Liver (tissue), 9 donors: ENCODE data around the gene DIS3L2. TPM values are rescaled to one million over a fixed set of nuclear protein-coding genes. Genes with fewer than 3 reads are reported as not detected.
"Not testable (repeated sequence)": the region's sequence is repeated elsewhere in the genome, so short reads cannot be mapped to it uniquely, and the experiment has no call there.

Experiments
- DNase-seq: peaks from one replicate; pipeline ENCODE4 v3.0.0-alpha.2; 2017; ENCODE audit warnings: low spot score
- H3K27ac ChIP-seq, 2 donors: one replicate each; pipeline ENCODE4 v1.7.0; 2013; ENCODE audit warnings: inconsistent platforms in 2 of 2, low read length in 2 of 2, control low read depth in 1 of 2, low read depth in 1 of 2, mild to moderate bottlenecking in 1 of 2
- H3K27me3 ChIP-seq, 4 donors: one replicate each; pipeline versions ENCODE4 v1.6.1 to v1.7.0; 2013; ENCODE audit warnings: low read length in 3 of 4, inconsistent platforms in 1 of 4, mild to moderate bottlenecking in 1 of 4, moderate library complexity in 1 of 4; ENCODE audit not compliant: control insufficient read depth in 4 of 4, insufficient read depth in 4 of 4
- H3K36me3 ChIP-seq, 4 donors: one replicate each; pipeline versions ENCODE4 v1.6.1 to v1.7.0; 2013; ENCODE audit warnings: low read length in 3 of 4, mild to moderate bottlenecking in 3 of 4, low read depth in 1 of 4, moderate library complexity in 1 of 4; ENCODE audit not compliant: control insufficient read depth in 4 of 4, insufficient read depth in 3 of 4
- H3K4me1 ChIP-seq, 4 donors: one replicate each; pipeline versions ENCODE4 v1.6.1 to v1.7.0; 2013; ENCODE audit warnings: low read length in 3 of 4, mild to moderate bottlenecking in 3 of 4, moderate library complexity in 1 of 4; ENCODE audit not compliant: control insufficient read depth in 4 of 4, insufficient read depth in 4 of 4
- H3K4me3 ChIP-seq, 3 donors: one replicate each; pipeline versions ENCODE4 v1.6.1 to v1.7.0; 2013; ENCODE audit warnings: low read length in 3 of 3, control low read depth in 1 of 3, low read depth in 1 of 3, mild to moderate bottlenecking in 1 of 3
- H3K9ac ChIP-seq, 2 donors: one replicate each; pipeline ENCODE4 v1.7.0; 2013; ENCODE audit warnings: low read length in 2 of 2, mild to moderate bottlenecking in 2 of 2, moderate library complexity in 2 of 2, control low read depth in 1 of 2, low read depth in 1 of 2
- H3K9me3 ChIP-seq, 4 donors: one replicate each; pipeline versions ENCODE4 v1.6.1 to v1.7.0; 2013; ENCODE audit warnings: low read length in 3 of 4; ENCODE audit not compliant: control insufficient read depth in 4 of 4
- EGR1 ChIP-seq, 2 donors: IDR thresholded peaks; 2 replicates each; pipeline ENCODE4 v1.6.1; 2016 to 2018; ENCODE audit warnings: antibody characterized with exemption in 2 of 2, low read depth in 2 of 2
- FOXA1 ChIP-seq: IDR thresholded peaks from 2 replicates; pipeline ENCODE4 v1.6.1; 2016; ENCODE audit warnings: antibody characterized with exemption
- FOXA2 ChIP-seq: IDR thresholded peaks from 2 replicates; pipeline ENCODE4 v1.6.1; 2016; ENCODE audit warnings: antibody characterized with exemption
- GABPA ChIP-seq, 2 donors: IDR thresholded peaks in 1 of 2; conservative IDR thresholded peaks in 1 of 2; 2 replicates each; pipeline ENCODE4 v1.6.1; 2016; ENCODE audit warnings: antibody characterized with exemption in 2 of 2, mild to moderate bottlenecking in 1 of 2, moderate library complexity in 1 of 2
- HNF4A ChIP-seq, 2 donors: conservative IDR thresholded peaks; 2 replicates each; pipeline ENCODE4 v1.6.1; 2016; ENCODE audit warnings: antibody characterized with exemption in 2 of 2, mild to moderate bottlenecking in 2 of 2
- JUND ChIP-seq, 2 donors: IDR thresholded peaks; 2 replicates each; pipeline ENCODE4 v1.6.1; 2016; ENCODE audit warnings: antibody characterized with exemption in 2 of 2
- YY1 ChIP-seq: IDR thresholded peaks from 2 replicates; pipeline ENCODE4 v1.6.1; 2016; ENCODE audit warnings: antibody characterized with exemption, mild to moderate bottlenecking
- WGBS: extraction: QIAGEN DNeasy Blood & Tissue Kit; methylation state at CpG from one replicate; pipeline ENCODE4 v1.1.7; 2013; 5-methylcytosine and 5-hydroxymethylcytosine counted together
- polyA plus RNA-seq, 2 donors: library from polyadenylated mRNA; stranded (reverse) in 1 of 2; unstranded in 1 of 2; fragments of 200-250 nt in 1 of 2; fragments of >200 nt in 1 of 2; fragmentation: Nextera tagmentation in 1 of 2; extraction: Ambion mirVana in 1 of 2; gene quantifications; one replicate each; pipeline versions ENCODE4 v1.2.1 to v1.2.3, GENCODE V29; 2013 to 2015
- total RNA-seq, 2 donors: library from RNA; depleted of rRNA; stranded (reverse); fragments of >200 nt; gene quantifications; one replicate each; pipeline ENCODE4 v1.2.3, GENCODE V29; 2014
- TF ChIP-seq, protein P1 (sequence below): IDR thresholded peaks from 2 replicates; pipeline ENCODE4 v1.6.1; 2016; ENCODE audit warnings: antibody characterized with exemption
- TF ChIP-seq, protein P2 (sequence below): IDR thresholded peaks from 2 replicates; pipeline ENCODE4 v1.6.1; 2016; ENCODE audit warnings: antibody characterized with exemption
- TF ChIP-seq, protein P3 (sequence below): IDR thresholded peaks from 2 replicates; pipeline ENCODE4 v1.6.1; 2016; ENCODE audit warnings: antibody characterized with exemption, mild to moderate bottlenecking
- TF ChIP-seq, protein P4 (sequence below): IDR thresholded peaks from 2 replicates; pipeline ENCODE4 v1.6.1; 2016; ENCODE audit warnings: antibody characterized with exemption
- TF ChIP-seq, protein P5 (sequence below): fragments of 150-350 bp; IDR thresholded peaks from 2 replicates; pipeline ENCODE4 v1.5.1; 2017; ENCODE audit warnings: improper control_type of control experiment, low read depth, low read length; ENCODE audit not compliant: missing input control
- donor health status: healthy.
- donor health status: healthy.
- donor health status: healthy.
- donor health status: healthy.
- donor health status: healthy.

Gene DIS3L2
- total and polyA plus RNA-seq, 4 donors = 5.7 to 21.5 (median 8.8) TPM

DNA sequence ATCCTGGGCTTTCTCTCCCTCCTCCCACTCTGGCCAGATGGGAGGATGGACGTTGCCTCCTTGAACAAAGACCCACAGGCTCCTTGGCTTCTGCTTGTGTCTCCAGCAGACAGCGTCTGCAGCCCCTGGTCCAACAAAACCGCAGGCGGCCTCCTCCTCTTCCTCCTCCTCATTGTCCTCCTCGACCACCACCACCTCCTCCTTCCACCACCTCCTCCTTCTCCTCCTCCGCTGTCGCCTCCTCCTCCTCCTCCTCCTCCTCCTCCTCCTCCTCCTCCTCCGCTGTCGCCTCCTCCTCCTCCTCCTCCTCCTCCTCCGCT is 371.4 kb downstream of the DIS3L2 start:
- no peaks in the 10 kb centered on the region for H3K27me3 ChIP-seq
- H3K36me3 ChIP-seq = peaks cover 0 to 6% (median under 1%) of the 10 kb centered on the region in 4 donors
- DNase-seq = no peak
- no peaks in the 10 kb centered on the region for H3K4me1 ChIP-seq
- TF ChIP-seq YY1 = no peak
- TF ChIP-seq, protein P1, sequence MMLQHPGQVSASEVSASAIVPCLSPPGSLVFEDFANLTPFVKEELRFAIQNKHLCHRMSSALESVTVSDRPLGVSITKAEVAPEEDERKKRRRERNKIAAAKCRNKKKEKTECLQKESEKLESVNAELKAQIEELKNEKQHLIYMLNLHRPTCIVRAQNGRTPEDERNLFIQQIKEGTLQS = no peak
- TF ChIP-seq HNF4A (conservative IDR thresholded peaks at IDR 0.05) = no peak
- TF ChIP-seq GABPA (IDR thresholded peaks at IDR 0.05 in 1 of 2, conservative IDR thresholded peaks at IDR 0.05 in 1 of 2) = no peak
- TF ChIP-seq FOXA1 = no peak
- no peak for TF ChIP-seq JUND (IDR thresholded peaks at IDR 0.05)
- TF ChIP-seq, protein P2, sequence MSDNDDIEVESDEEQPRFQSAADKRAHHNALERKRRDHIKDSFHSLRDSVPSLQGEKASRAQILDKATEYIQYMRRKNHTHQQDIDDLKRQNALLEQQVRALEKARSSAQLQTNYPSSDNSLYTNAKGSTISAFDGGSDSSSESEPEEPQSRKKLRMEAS = no peak
- no peak for TF ChIP-seq EGR1 (IDR thresholded peaks at IDR 0.05; ENCODE audit: low read depth in 2 of 2)
- H3K4me3 ChIP-seq = no peak overlapping the region
- no peaks in the 10 kb centered on the region for H3K9me3 ChIP-seq
- no peak overlapping the region for H3K27ac ChIP-seq
- no peak overlapping the region for H3K9ac ChIP-seq
- 92% methylated on average over 7 of the region's 10 CpGs for WGBS

DNA sequence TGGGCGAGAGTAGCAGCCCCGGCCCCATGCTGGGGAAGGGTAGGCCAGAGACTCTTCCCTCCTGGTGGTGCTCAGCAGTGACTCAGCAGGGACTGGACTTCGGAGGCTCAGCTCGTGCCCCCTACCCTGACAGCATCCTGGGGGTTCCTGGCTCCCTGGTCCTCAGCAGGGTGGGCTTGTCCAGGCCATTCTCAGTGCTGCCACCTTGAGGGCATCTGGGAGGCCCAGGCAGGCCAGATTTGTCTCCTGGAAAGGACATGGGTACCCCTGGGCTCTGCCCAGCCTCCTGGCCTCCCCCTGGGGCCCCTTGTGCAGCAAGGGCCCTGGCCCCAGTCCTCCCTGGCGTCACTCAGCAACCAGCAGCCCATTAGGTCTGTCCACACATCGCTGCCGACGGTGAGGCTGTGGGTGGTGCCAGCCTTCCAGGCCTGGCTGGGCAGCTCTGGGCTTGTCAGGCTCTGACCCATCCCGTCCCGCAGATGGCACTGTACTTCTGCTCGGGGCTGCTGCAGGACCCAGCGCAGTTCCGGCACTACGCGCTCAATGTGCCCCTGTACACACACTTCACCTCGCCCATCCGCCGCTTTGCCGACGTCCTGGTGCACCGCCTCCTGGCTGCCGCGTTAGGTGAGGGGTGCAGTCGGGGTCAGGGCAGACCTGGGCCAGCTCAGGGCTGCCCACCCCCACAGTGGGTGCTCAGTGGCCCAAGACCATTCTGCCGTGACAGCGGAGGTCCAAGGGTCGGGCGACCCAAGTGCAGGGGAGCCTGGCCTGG is 372.0 kb downstream of the DIS3L2 start:
- Histone ChIP-seq H3K4me3 (no peak overlapping the region), H3K9me3 (no peaks in the 10 kb centered on the region), H3K27me3 (no peaks in the 10 kb centered on the region), H3K4me1 (no peaks in the 10 kb centered on the region), H3K27ac (no peak overlapping the region), H3K9ac (no peak overlapping the region), H3K36me3 (peaks cover 0 to 6% (median under 1%) of the 10 kb centered on the region in 4 donors)
- 98% methylated on average over 28 of the region's 28 CpGs for WGBS
- no peak for DNase-seq
- TF ChIP-seq, protein P3, sequence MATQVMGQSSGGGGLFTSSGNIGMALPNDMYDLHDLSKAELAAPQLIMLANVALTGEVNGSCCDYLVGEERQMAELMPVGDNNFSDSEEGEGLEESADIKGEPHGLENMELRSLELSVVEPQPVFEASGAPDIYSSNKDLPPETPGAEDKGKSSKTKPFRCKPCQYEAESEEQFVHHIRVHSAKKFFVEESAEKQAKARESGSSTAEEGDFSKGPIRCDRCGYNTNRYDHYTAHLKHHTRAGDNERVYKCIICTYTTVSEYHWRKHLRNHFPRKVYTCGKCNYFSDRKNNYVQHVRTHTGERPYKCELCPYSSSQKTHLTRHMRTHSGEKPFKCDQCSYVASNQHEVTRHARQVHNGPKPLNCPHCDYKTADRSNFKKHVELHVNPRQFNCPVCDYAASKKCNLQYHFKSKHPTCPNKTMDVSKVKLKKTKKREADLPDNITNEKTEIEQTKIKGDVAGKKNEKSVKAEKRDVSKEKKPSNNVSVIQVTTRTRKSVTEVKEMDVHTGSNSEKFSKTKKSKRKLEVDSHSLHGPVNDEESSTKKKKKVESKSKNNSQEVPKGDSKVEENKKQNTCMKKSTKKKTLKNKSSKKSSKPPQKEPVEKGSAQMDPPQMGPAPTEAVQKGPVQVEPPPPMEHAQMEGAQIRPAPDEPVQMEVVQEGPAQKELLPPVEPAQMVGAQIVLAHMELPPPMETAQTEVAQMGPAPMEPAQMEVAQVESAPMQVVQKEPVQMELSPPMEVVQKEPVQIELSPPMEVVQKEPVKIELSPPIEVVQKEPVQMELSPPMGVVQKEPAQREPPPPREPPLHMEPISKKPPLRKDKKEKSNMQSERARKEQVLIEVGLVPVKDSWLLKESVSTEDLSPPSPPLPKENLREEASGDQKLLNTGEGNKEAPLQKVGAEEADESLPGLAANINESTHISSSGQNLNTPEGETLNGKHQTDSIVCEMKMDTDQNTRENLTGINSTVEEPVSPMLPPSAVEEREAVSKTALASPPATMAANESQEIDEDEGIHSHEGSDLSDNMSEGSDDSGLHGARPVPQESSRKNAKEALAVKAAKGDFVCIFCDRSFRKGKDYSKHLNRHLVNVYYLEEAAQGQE = no peak
- TF ChIP-seq, protein P4, sequence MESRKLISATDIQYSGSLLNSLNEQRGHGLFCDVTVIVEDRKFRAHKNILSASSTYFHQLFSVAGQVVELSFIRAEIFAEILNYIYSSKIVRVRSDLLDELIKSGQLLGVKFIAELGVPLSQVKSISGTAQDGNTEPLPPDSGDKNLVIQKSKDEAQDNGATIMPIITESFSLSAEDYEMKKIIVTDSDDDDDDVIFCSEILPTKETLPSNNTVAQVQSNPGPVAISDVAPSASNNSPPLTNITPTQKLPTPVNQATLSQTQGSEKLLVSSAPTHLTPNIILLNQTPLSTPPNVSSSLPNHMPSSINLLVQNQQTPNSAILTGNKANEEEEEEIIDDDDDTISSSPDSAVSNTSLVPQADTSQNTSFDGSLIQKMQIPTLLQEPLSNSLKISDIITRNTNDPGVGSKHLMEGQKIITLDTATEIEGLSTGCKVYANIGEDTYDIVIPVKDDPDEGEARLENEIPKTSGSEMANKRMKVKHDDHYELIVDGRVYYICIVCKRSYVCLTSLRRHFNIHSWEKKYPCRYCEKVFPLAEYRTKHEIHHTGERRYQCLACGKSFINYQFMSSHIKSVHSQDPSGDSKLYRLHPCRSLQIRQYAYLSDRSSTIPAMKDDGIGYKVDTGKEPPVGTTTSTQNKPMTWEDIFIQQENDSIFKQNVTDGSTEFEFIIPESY = no peak
- TF ChIP-seq, protein P5, sequence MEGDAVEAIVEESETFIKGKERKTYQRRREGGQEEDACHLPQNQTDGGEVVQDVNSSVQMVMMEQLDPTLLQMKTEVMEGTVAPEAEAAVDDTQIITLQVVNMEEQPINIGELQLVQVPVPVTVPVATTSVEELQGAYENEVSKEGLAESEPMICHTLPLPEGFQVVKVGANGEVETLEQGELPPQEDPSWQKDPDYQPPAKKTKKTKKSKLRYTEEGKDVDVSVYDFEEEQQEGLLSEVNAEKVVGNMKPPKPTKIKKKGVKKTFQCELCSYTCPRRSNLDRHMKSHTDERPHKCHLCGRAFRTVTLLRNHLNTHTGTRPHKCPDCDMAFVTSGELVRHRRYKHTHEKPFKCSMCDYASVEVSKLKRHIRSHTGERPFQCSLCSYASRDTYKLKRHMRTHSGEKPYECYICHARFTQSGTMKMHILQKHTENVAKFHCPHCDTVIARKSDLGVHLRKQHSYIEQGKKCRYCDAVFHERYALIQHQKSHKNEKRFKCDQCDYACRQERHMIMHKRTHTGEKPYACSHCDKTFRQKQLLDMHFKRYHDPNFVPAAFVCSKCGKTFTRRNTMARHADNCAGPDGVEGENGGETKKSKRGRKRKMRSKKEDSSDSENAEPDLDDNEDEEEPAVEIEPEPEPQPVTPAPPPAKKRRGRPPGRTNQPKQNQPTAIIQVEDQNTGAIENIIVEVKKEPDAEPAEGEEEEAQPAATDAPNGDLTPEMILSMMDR = peak; percentile 10
- no peak for TF ChIP-seq FOXA2

DNA sequence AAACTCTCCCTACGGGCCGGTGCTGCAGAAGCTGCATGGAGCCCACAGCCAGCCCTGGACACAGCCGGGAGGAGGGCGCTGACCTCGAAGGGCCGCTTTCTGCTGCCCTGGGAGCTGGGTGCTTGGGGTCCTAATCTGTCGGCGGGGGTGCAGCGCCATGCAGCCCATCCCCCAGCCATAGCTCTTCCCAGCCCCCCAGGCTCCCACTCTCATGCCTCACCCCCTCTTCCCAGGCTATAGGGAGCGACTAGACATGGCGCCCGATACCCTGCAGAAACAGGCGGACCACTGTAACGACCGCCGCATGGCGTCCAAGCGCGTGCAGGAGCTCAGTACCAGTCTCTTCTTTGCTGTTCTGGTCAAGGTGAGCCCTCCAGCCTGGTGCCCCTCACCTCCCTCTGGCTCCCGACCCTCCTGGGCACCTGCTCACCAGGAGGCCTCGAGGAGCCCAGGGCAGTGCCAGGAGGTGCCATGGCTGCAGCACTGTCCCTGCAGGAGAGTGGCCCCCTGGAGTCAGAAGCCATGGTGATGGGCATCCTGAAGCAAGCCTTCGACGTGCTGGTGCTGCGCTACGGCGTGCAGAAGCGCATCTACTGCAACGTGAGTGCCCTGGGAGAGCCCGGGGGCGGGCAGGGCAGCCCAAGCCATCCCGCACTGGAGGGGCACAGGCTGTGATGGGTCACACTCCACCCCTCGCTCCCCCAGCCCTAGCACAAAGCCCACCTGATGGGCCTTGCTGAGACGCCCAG is 372.8 kb downstream of the DIS3L2 start:
- not testable (repeated sequence) for H3K9me3 ChIP-seq, H3K9ac ChIP-seq, H3K36me3 ChIP-seq, H3K27me3 ChIP-seq, H3K4me1 ChIP-seq, H3K27ac ChIP-seq, DNase-seq, H3K4me3 ChIP-seq
- WGBS = 94% methylated on average over 32 of the region's 33 CpGs

DNA sequence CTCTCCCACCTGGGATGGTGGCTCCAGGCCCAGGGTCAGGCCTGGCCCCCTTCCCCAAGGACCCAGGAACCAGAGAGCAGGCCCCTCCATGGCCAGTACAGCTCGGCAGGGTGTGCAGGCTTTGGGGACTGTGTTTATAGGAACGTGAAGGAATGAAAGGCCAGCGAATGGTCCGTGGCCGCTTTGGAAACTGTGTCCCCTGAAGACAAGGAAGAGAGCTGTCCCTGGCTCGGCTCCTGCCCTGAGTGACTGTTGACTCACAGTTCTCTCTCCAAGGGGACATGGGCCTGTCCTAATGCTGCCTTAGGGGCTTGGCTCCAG is 373.3 kb downstream of the DIS3L2 start:
- H3K27me3 ChIP-seq, H3K4me1 ChIP-seq, H3K9ac ChIP-seq, H3K4me3 ChIP-seq, H3K27ac ChIP-seq, H3K9me3 ChIP-seq, DNase-seq, H3K36me3 ChIP-seq: not testable (repeated sequence)
- 96% methylated on average over 5 of the region's 6 CpGs for WGBS
